ENCODE data around the gene SEMA3C. TPM values are rescaled to one million over a fixed set of nuclear protein-coding genes. Genes with fewer than 3 reads are reported as not detected.

SEMA3C gene
- total RNA-seq, 6 donors from 2014 or later = 30.7 to 81.7 (median 50.1) TPM

- H3K36me3 ChIP-seq = no peaks in the 10 kb centered on the region
- no peak for TF ChIP-seq POLR2A (IDR thresholded peaks at IDR 0.05)
- no peak for TF ChIP-seq CTCF (IDR thresholded peaks at IDR 0.05)
- TF ChIP-seq POLR2AphosphoS5 (IDR thresholded peaks at IDR 0.05) = no peak
- no peak for TF ChIP-seq EP300 (IDR thresholded peaks at IDR 0.05)
- ATAC-seq (ENCODE audit: low FRiP score in 2 of 2) = peak in 1 of 2 donors; percentile 26
- no peaks in the 10 kb centered on the region for H3K27me3 ChIP-seq
- no peak overlapping the region for H3K4me3 ChIP-seq
- peaks cover 5 to 15% (median 14%) of the 10 kb centered on the region in 4 donors for H3K4me1 ChIP-seq
- H3K27ac ChIP-seq = no peak overlapping the region
- H3K9me3 ChIP-seq = no peaks in the 10 kb centered on the region
- no peak for DNase-seq
- 76 to 87% methylated on average over 3 of the region's 3 CpGs for WGBS, 2 donors
These were observed 88.1 kb downstream of the SEMA3C start for GRCh38 chr7:80830584-80831285.

GRCh38 chr7:80830010-80830409, 88.8 kb downstream of the SEMA3C start:
- no peak for ATAC-seq (ENCODE audit: low FRiP score in 2 of 2)
- H3K27ac ChIP-seq = peak overlapping the region in 1 of 4 donors; percentile 27
- no peaks in the 10 kb centered on the region for H3K27me3 ChIP-seq
- peaks cover 5 to 15% (median 14%) of the 10 kb centered on the region in 4 donors for H3K4me1 ChIP-seq
- DNase-seq = no peak
- TF ChIP-seq POLR2A (IDR thresholded peaks at IDR 0.05) (no peak), POLR2AphosphoS5 (IDR thresholded peaks at IDR 0.05) (no peak), EP300 (IDR thresholded peaks at IDR 0.05) (no peak), CTCF (IDR thresholded peaks at IDR 0.05) (no peak)
- H3K9me3 ChIP-seq = no peaks in the 10 kb centered on the region
- no peaks in the 10 kb centered on the region for H3K36me3 ChIP-seq
- H3K4me3 ChIP-seq = no peak overlapping the region
- 43 to 48% methylated on average over 1 of the region's 1 CpG for WGBS, 2 donors

GRCh38 chr7:80829527-80829926, 89.3 kb downstream of the SEMA3C start:
- 75 to 79% methylated on average over 3 of the region's 3 CpGs for WGBS, 2 donors
- Histone ChIP-seq H3K4me1 (peaks cover 5 to 15% (median 14%) of the 10 kb centered on the region in 4 donors), H3K27ac (peak overlapping the region in 1 of 4 donors; percentile 27), H3K27me3 (no peaks in the 10 kb centered on the region), H3K4me3 (no peak overlapping the region), H3K36me3 (no peaks in the 10 kb centered on the region), H3K9me3 (no peaks in the 10 kb centered on the region)
- no peak for ATAC-seq (ENCODE audit: low FRiP score in 2 of 2)
- no peak for DNase-seq
- TF ChIP-seq POLR2A (IDR thresholded peaks at IDR 0.05) (no peak), CTCF (IDR thresholded peaks at IDR 0.05) (no peak), POLR2AphosphoS5 (IDR thresholded peaks at IDR 0.05) (no peak), EP300 (IDR thresholded peaks at IDR 0.05) (no peak)

- no peaks in the 10 kb centered on the region for H3K9me3 ChIP-seq
- peaks cover 5 to 15% (median 14%) of the 10 kb centered on the region in 4 donors for H3K4me1 ChIP-seq
- ATAC-seq (ENCODE audit: low FRiP score in 2 of 2) (no peak), DNase-seq (no peak)
- TF ChIP-seq CTCF (IDR thresholded peaks at IDR 0.05) (no peak), POLR2A (IDR thresholded peaks at IDR 0.05) (no peak), EP300 (IDR thresholded peaks at IDR 0.05) (no peak), POLR2AphosphoS5 (IDR thresholded peaks at IDR 0.05) (no peak)
- H3K27me3 ChIP-seq = no peaks in the 10 kb centered on the region
- H3K4me3 ChIP-seq = no peak overlapping the region
- no peak overlapping the region for H3K27ac ChIP-seq
- WGBS, 2 donors = 18 to 29% methylated on average over 1 of the region's 1 CpG
- no peaks in the 10 kb centered on the region for H3K36me3 ChIP-seq
These were observed 91.6 kb downstream of the SEMA3C start for GRCh38 chr7:80827239-80827633.

Data from upper lobe of left lung (tissue), 6 donors.